ENCODE data around the gene PLEKHA6. TPM values are rescaled to one million over a fixed set of nuclear protein-coding genes. Genes with fewer than 3 reads are reported as not detected.

Gene PLEKHA6
- total and polyA plus RNA-seq, 2 of the 8 experiments (the other 6 are each of a cell fraction or from before 2014, with no cell fraction given), result 4.8 to 20.2 TPM

- CTCF ChIA-PET (ENCODE audit: partially characterized antibody), result interaction anchor here (1.0 to 8.1 kb wide), 9 partner anchors 9 to 186 kb away, joined by 3 to 110 read pairs (median 4); partner anchors contain the start of genes GOLT1A and PLEKHA6
- H3K4me1 ChIP-seq (replicated peaks in 1 of 4; ENCODE audit: control insufficient read depth in 3 of 4, insufficient read depth in 4 of 4, low read length in 3 of 4), result peaks cover 14 to 28% (median 19%) of the 10 kb centered on the region in 4 experiments
- H3K23me2 ChIP-seq (ENCODE audit: low read depth, low read length), result no peaks in the 10 kb centered on the region
- no peak for TF ChIP-seq RNF2 (IDR thresholded peaks at IDR 0.05; ENCODE audit: borderline replicate concordance, low read depth, low read length, missing control alignments, poor library complexity, severe bottlenecking)
These were observed 13.6 kb downstream of the PLEKHA6 start for GRCh38 chr1:204345941-204346645.

More at GRCh38 chr1:204345941-204346645, 13.6 kb downstream of the PLEKHA6 start:
- POLR2A ChIA-PET (ENCODE audit: partially characterized antibody), result no interaction called here
- H3K4ac ChIP-seq (replicated peaks; ENCODE audit: insufficient read length, low read depth, low read length), result no peak overlapping the region
- DNase-seq (ENCODE audit: low read depth in 1 of 2, low spot score in 2 of 2), result no peak
- no peaks in the 10 kb centered on the region for H3K9me3 ChIP-seq (ENCODE audit: insufficient read depth in 2 of 2, low read depth in 1 of 2, low read length in 1 of 2)
- 0 out of 2 replicates have a peak overlapping the region, but pooled peaks have one; percentile 7 for H2BK12ac ChIP-seq (ENCODE audit: low read depth, low read length)
- H3K18ac ChIP-seq (ENCODE audit: extremely low read depth, low read length), result 0 out of 2 replicates have a peak overlapping the region, but pooled peaks have one; percentile 7
- no peak overlapping the region for H3K14ac ChIP-seq (ENCODE audit: insufficient read length)
- no peak overlapping the region for H4K8ac ChIP-seq (ENCODE audit: extremely low read depth, insufficient read depth, low read length)
- no peak overlapping the region for H4K91ac ChIP-seq (replicated peaks; ENCODE audit: insufficient read length, low read length)
- no peaks in the 10 kb centered on the region for H3K36me3 ChIP-seq (ENCODE audit: control insufficient read depth in 2 of 4, insufficient read depth in 4 of 4, low read length in 3 of 4)
- peak overlapping the region; percentile 56; the same call in 1 of the 2 replicates for H2BK5ac ChIP-seq (ENCODE audit: low read depth, low read length)
- no peaks in the 10 kb centered on the region for H3K79me2 ChIP-seq (ENCODE audit: control insufficient read depth in 1 of 2, insufficient read depth in 2 of 2, low read length in 2 of 2)
- no peak overlapping the region for H3K4me3 ChIP-seq (ENCODE audit: extremely low read depth in 1 of 4, insufficient read depth in 2 of 4, low read depth in 3 of 4, low read length in 4 of 4)
- no peak overlapping the region for H3K4me2 ChIP-seq (ENCODE audit: insufficient read depth in 1 of 2, low read depth in 2 of 2, low read length in 2 of 2)
- H3K23ac ChIP-seq (ENCODE audit: insufficient read length), result no peak overlapping the region
- H3K79me1 ChIP-seq (ENCODE audit: low read depth, low read length), result no peaks in the 10 kb centered on the region
- H3K9ac ChIP-seq (replicated peaks in 1 of 4; ENCODE audit: extremely low read depth in 1 of 4, low read depth in 3 of 4, low read length in 3 of 4), result no peak overlapping the region
- no peak overlapping the region for H2BK20ac ChIP-seq (ENCODE audit: low read length)
- H4K20me1 ChIP-seq (replicated peaks in 1 of 2; ENCODE audit: control insufficient read depth in 1 of 2, insufficient read depth in 2 of 2, low read length in 2 of 2), result no peaks in the 10 kb centered on the region
- H3K56ac ChIP-seq (replicated peaks; ENCODE audit: insufficient read length, low read depth, low read length), result no peak overlapping the region
- WGBS, 2 experiments (ENCODE audit: extremely low coverage in 1 of 2, insufficient coverage in 1 of 2, insufficient read length in 1 of 2, insufficient replicate concordance in 2 of 2, low coverage in 1 of 2, low lambda C conversion rate in 2 of 2, missing lambda C conversion rate in 1 of 2), result 82% methylated on average over 6 of the region's 6 CpGs; no CpG with 5 or more reads in 1 of the 2 experiments
- H4K5ac ChIP-seq (ENCODE audit: insufficient read length, low read depth, low read length), result no peak overlapping the region
- H2AFZ ChIP-seq (ENCODE audit: low read length), result no peak overlapping the region
- H3K27ac ChIP-seq (ENCODE audit: low read depth, low read length), result no peak overlapping the region
- H2BK120ac ChIP-seq (replicated peaks; ENCODE audit: low read depth, low read length), result no peak overlapping the region
- H2AK5ac ChIP-seq (ENCODE audit: low read depth, low read length), result no peak overlapping the region
- H3K27me3 ChIP-seq (replicated peaks in 1 of 4; ENCODE audit: control insufficient read depth in 3 of 4, extremely low read depth in 1 of 4, insufficient read depth in 3 of 4, low read length in 3 of 4), result no peaks in the 10 kb centered on the region; a peak in 1 of 7 replicates
- no peak for FAIRE-seq
- H2BK15ac ChIP-seq (ENCODE audit: low read length), result no peak overlapping the region
